Trophoblast cell (in vitro differentiated cells and primary cell): ENCODE results near the gene MYO1D.
A peak's percentile ranks its signal among the peaks of the same experiment; 100 is the strongest.

Source experiments
- DNase-seq, 2 donors: peaks; one replicate each; pipeline ENCODE4 v3.0.0-alpha.2; 2016
- H2AFZ ChIP-seq: 2 replicates; pipeline ENCODE4 v1.6.1; 2013; ENCODE audit warnings: low read length, moderate library complexity, mild to moderate bottlenecking; ENCODE audit not compliant: insufficient read depth, poor library complexity
- H2AK5ac ChIP-seq: 2 replicates; pipeline ENCODE4 v1.6.1; 2013; ENCODE audit warnings: mild to moderate bottlenecking, low read length
- H2BK120ac ChIP-seq: 2 replicates; pipeline ENCODE4 v1.6.1; 2013; ENCODE audit warnings: low read length, mild to moderate bottlenecking, moderate library complexity; ENCODE audit not compliant: insufficient read depth, poor library complexity
- H2BK12ac ChIP-seq: 2 replicates; pipeline ENCODE4 v1.6.1; 2013; ENCODE audit warnings: mild to moderate bottlenecking, low read length, moderate library complexity
- H2BK5ac ChIP-seq: 2 replicates; pipeline ENCODE4 v1.6.1; 2013; ENCODE audit warnings: low read length, low read depth, moderate library complexity, mild to moderate bottlenecking; ENCODE audit not compliant: poor library complexity
- H3K14ac ChIP-seq: 2 replicates; pipeline ENCODE4 v1.6.1; 2013; ENCODE audit warnings: mild to moderate bottlenecking, low read length
- H3K18ac ChIP-seq: 2 replicates; pipeline ENCODE4 v1.6.1; 2013; ENCODE audit warnings: mild to moderate bottlenecking, low read length
- H3K23ac ChIP-seq: 2 replicates; pipeline ENCODE4 v1.6.1; 2013; ENCODE audit warnings: low read length
- H3K27ac ChIP-seq: 2 replicates; pipeline ENCODE4 v1.5.1; 2013; ENCODE audit warnings: low read depth, mild to moderate bottlenecking, inconsistent platforms, low read length, moderate library complexity
- H3K27me3 ChIP-seq: 2 replicates; pipeline ENCODE4 v1.6.1; 2013; ENCODE audit warnings: inconsistent platforms, mild to moderate bottlenecking, low read length, moderate library complexity; ENCODE audit not compliant: insufficient read depth
- H3K36me3 ChIP-seq, 2 experiments: 1 replicate in 1 of 2; 2 replicates in 1 of 2; pipeline ENCODE4 v1.6.1; 2013; ENCODE audit warnings: low read length in 2 of 2, mild to moderate bottlenecking in 2 of 2, moderate library complexity in 1 of 2; ENCODE audit not compliant: insufficient read depth in 2 of 2, control insufficient read depth in 1 of 2
- H3K4ac ChIP-seq: 2 replicates; pipeline ENCODE4 v1.6.1; 2013; ENCODE audit warnings: low read depth, mild to moderate bottlenecking, low read length, moderate library complexity
- H3K4me1 ChIP-seq, 2 experiments: 1 replicate in 1 of 2; 2 replicates in 1 of 2; pipeline ENCODE4 v1.6.1; 2013; ENCODE audit warnings: low read length in 2 of 2, mild to moderate bottlenecking in 2 of 2, moderate library complexity in 1 of 2; ENCODE audit not compliant: insufficient read depth in 2 of 2, control insufficient read depth in 1 of 2
- H3K4me2 ChIP-seq: 2 replicates; pipeline ENCODE4 v1.6.1; 2013; ENCODE audit warnings: inconsistent platforms, mild to moderate bottlenecking, low read length, moderate library complexity
- H3K4me3 ChIP-seq: 2 replicates; pipeline ENCODE4 v1.5.1; 2013; ENCODE audit warnings: mild to moderate bottlenecking, low read depth, low read length, inconsistent platforms
- H3K79me1 ChIP-seq: one replicate; pipeline ENCODE4 v1.6.1; 2013; ENCODE audit warnings: low read length
- H3K79me2 ChIP-seq: 2 replicates; pipeline ENCODE4 v1.6.1; 2013; ENCODE audit warnings: low read length, mild to moderate bottlenecking; ENCODE audit not compliant: control insufficient read depth, insufficient read depth, poor library complexity
- H3K9ac ChIP-seq: 2 replicates; pipeline ENCODE4 v1.6.1; 2013; ENCODE audit warnings: mild to moderate bottlenecking, low read length
- H3K9me3 ChIP-seq: 2 replicates; pipeline ENCODE4 v1.6.1; 2013; ENCODE audit warnings: low read depth, mild to moderate bottlenecking, control low read depth, inconsistent platforms, low read length; ENCODE audit not compliant: insufficient read depth
- H4K12ac ChIP-seq: 2 replicates; pipeline ENCODE4 v1.6.1; 2013; ENCODE audit warnings: low read depth, mild to moderate bottlenecking, low read length, moderate library complexity
- H4K8ac ChIP-seq: 2 replicates; pipeline ENCODE4 v1.6.1; 2013; ENCODE audit warnings: low read depth, mild to moderate bottlenecking, low read length, moderate library complexity
- H4K91ac ChIP-seq: one replicate; pipeline ENCODE4 v1.6.1; 2013; ENCODE audit warnings: low read depth, mild to moderate bottlenecking, low read length, moderate library complexity
- WGBS: extraction: QIAGEN DNeasy Blood & Tissue Kit; methylation state at CpG from one replicate; pipeline ENCODE4 v1.1.7; 2013; ENCODE audit warnings: missing lambda C conversion rate; ENCODE audit not compliant: insufficient read length, insufficient coverage; ENCODE audit errors: extremely low coverage; 5-methylcytosine and 5-hydroxymethylcytosine counted together

The MYO1D gene

GRCh38 chr17:32777922-32778321, 99.0 kb downstream of the MYO1D start:
- H3K79me2 ChIP-seq, result no peaks in the 10 kb centered on the region

GRCh38 chr17:32777436-32777835, 99.5 kb downstream of the MYO1D start:
- no peak overlapping the region for H3K9ac ChIP-seq
- no peaks in the 10 kb centered on the region for H3K79me1 ChIP-seq
- DNase-seq, result no peak
- no peak overlapping the region for H2BK12ac ChIP-seq
- no peaks in the 10 kb centered on the region for H3K9me3 ChIP-seq
- no peak overlapping the region for H2AFZ ChIP-seq
- H3K14ac ChIP-seq, result no peak overlapping the region
- no peak overlapping the region for H2BK120ac ChIP-seq
- no CpG with 5 or more reads among the region's 14 CpGs for WGBS
- no peak overlapping the region for H3K18ac ChIP-seq
- H2BK5ac ChIP-seq, result no peak overlapping the region
- H3K4me2 ChIP-seq, result no peak overlapping the region
- H3K27ac ChIP-seq, result no peak overlapping the region
- no peak overlapping the region for H3K23ac ChIP-seq
- H3K27me3 ChIP-seq, result no peaks in the 10 kb centered on the region
- peaks cover 0 to 3% of the 10 kb centered on the region in 2 experiments for H3K4me1 ChIP-seq
- H3K79me2 ChIP-seq, result no peaks in the 10 kb centered on the region
- no peak overlapping the region for H2AK5ac ChIP-seq
- no peak overlapping the region for H4K12ac ChIP-seq
- no peak overlapping the region for H4K8ac ChIP-seq
- H4K91ac ChIP-seq, result no peak overlapping the region
- H3K4ac ChIP-seq, result no peak overlapping the region
- no peaks in the 10 kb centered on the region for H3K36me3 ChIP-seq
- no peak overlapping the region for H3K4me3 ChIP-seq

More at GRCh38 chr17:32777922-32778321, 99.0 kb downstream of the MYO1D start:
- no peak overlapping the region for H3K9ac ChIP-seq
- no peak overlapping the region for H3K14ac ChIP-seq
- no peak overlapping the region for H4K8ac ChIP-seq
- H4K91ac ChIP-seq, result no peak overlapping the region
- H3K18ac ChIP-seq, result no peak overlapping the region
- DNase-seq, result no peak
- H2BK12ac ChIP-seq, result no peak overlapping the region
- no peak overlapping the region for H4K12ac ChIP-seq
- no peak overlapping the region for H2AFZ ChIP-seq
- H2BK120ac ChIP-seq, result no peak overlapping the region
- no peak overlapping the region for H3K4me2 ChIP-seq
- H3K4me1 ChIP-seq, result peaks cover 0 to 3% of the 10 kb centered on the region in 2 experiments
- H2AK5ac ChIP-seq, result no peak overlapping the region
- no peak overlapping the region for H3K4ac ChIP-seq
- H3K79me1 ChIP-seq, result no peaks in the 10 kb centered on the region
- H3K36me3 ChIP-seq, result no peaks in the 10 kb centered on the region
- H3K27me3 ChIP-seq, result no peaks in the 10 kb centered on the region
- H3K4me3 ChIP-seq, result no peak overlapping the region
- H3K27ac ChIP-seq, result no peak overlapping the region
- no peak overlapping the region for H2BK5ac ChIP-seq
- H3K23ac ChIP-seq, result no peak overlapping the region
- H3K9me3 ChIP-seq, result no peaks in the 10 kb centered on the region

GRCh38 chr17:32774695-32775084, 102.2 kb downstream of the MYO1D start:
- H3K9me3 ChIP-seq, result no peaks in the 10 kb centered on the region
- DNase-seq, result no peak

GRCh38 chr17:32773856-32774694, 102.8 kb downstream of the MYO1D start:
- H2BK120ac ChIP-seq, result no peak overlapping the region

More at GRCh38 chr17:32774695-32775084, 102.2 kb downstream of the MYO1D start:
- H3K18ac ChIP-seq, result no peak overlapping the region
- H3K79me2 ChIP-seq, result no peaks in the 10 kb centered on the region
- H3K23ac ChIP-seq, result no peak overlapping the region
- no peaks in the 10 kb centered on the region for H3K27me3 ChIP-seq
- H4K12ac ChIP-seq, result no peak overlapping the region
- H3K27ac ChIP-seq, result no peak overlapping the region
- no peak overlapping the region for H2BK120ac ChIP-seq
- no peak overlapping the region for H3K4me3 ChIP-seq
- H4K91ac ChIP-seq, result no peak overlapping the region
- H2BK12ac ChIP-seq, result no peak overlapping the region
- no peak overlapping the region for H2BK5ac ChIP-seq
- no peak overlapping the region for H2AK5ac ChIP-seq
- no peaks in the 10 kb centered on the region for H3K79me1 ChIP-seq
- H2AFZ ChIP-seq, result no peak overlapping the region
- H4K8ac ChIP-seq, result no peak overlapping the region
- no peak overlapping the region for H3K9ac ChIP-seq
- WGBS, result no CpG with 5 or more reads among the region's 2 CpGs
- no peak overlapping the region for H3K14ac ChIP-seq
- no peaks in the 10 kb centered on the region for H3K36me3 ChIP-seq
- peaks cover 0 to 3% of the 10 kb centered on the region in 2 experiments for H3K4me1 ChIP-seq
- no peak overlapping the region for H3K4ac ChIP-seq
- no peak overlapping the region for H3K4me2 ChIP-seq

More at GRCh38 chr17:32773856-32774694, 102.8 kb downstream of the MYO1D start:
- Histone ChIP-seq H3K4me3 (no peak overlapping the region), H3K9me3 (no peaks in the 10 kb centered on the region), H3K4me2 (no peak overlapping the region), H3K36me3 (no peaks in the 10 kb centered on the region), H3K27me3 (no peaks in the 10 kb centered on the region), H3K27ac (no peak overlapping the region), H2BK12ac (no peak overlapping the region), H4K91ac (no peak overlapping the region), H3K4me1 (peaks cover 0 to 3% of the 10 kb centered on the region in 2 experiments), H4K12ac (no peak overlapping the region), H3K79me1 (no peaks in the 10 kb centered on the region), H2AK5ac (peak overlapping the region; percentile 14), H3K14ac (no peak overlapping the region), H4K8ac (no peak overlapping the region), H2AFZ (no peak overlapping the region), H3K4ac (no peak overlapping the region), H3K18ac (no peak overlapping the region), H3K79me2 (no peaks in the 10 kb centered on the region), H3K23ac (no peak overlapping the region), H2BK5ac (no peak overlapping the region), H3K9ac (no peak overlapping the region)
- no CpG with 5 or more reads among the region's 6 CpGs for WGBS
- DNase-seq, result no peak
